PC-3 (cell line): ENCODE measurements around the gene GATD1. TPM values are rescaled to one million over a fixed set of nuclear protein-coding genes. Genes with fewer than 3 reads are reported as not detected.
A peak's percentile ranks its signal among the peaks of the same experiment; 100 is the strongest.

Experiments used
- ATAC-seq: fragments of 200-7000 bp; cut with Tn5 transposase; 2 replicates; pipeline ENCODE4 v1.9.1; 2020; ENCODE audit warnings: mild to moderate bottlenecking, moderate library complexity
- BruUV-seq: library from RNA; stranded (reverse); fragments of 400-500 nt; replicated peaks from 2 replicates; lab custom pipeline; 2021; lab: Mats Ljungman, UMichigan
- CTCF ChIA-PET: fragments of 300-600 bp; sonication (Branson Sonifier 250); formaldehyde crosslinking; loops from one replicate; lab custom pipeline; 2022; ENCODE audit warnings: antibody characterized with exemption; lab: Charles Lee
- POLR2A ChIA-PET: fragments of 300-600 bp; sonication (Branson Sonifier 250); formaldehyde crosslinking; loops from one replicate; lab custom pipeline; 2022; ENCODE audit warnings: antibody characterized with exemption; ENCODE audit not compliant: unreplicated experiment; lab: Charles Lee
- DNase-seq: peaks from one replicate; pipeline ENCODE4 v3.0.0-alpha.2; 2015
- H2AFZ ChIP-seq: fragments of 300-600 bp; sonication (generic); 2 replicates; pipeline ENCODE4 v1.6.0; 2016; ENCODE audit warnings: antibody characterized with exemption, low read length
- H3F3A ChIP-seq: fragments of 300-600 bp; sonication (generic); one replicate; pipeline ENCODE4 v1.6.0; 2017; ENCODE audit warnings: antibody characterized with exemption, low read length, control low read depth, mild to moderate bottlenecking; ENCODE audit not compliant: unreplicated experiment
- H3K27ac ChIP-seq: fragments of 300-600 bp; sonication (generic); 2 replicates; pipeline ENCODE4 v1.5.1; 2016; ENCODE audit warnings: mild to moderate bottlenecking, low read length
- H3K27me3 ChIP-seq: fragments of 300-600 bp; sonication (generic); 2 replicates; pipeline ENCODE4 v1.6.1; 2016; ENCODE audit warnings: low read length, mixed read lengths
- H3K36me3 ChIP-seq: fragments of 300-600 bp; sonication (generic); 2 replicates; pipeline ENCODE4 v1.6.1; 2016; ENCODE audit warnings: low read depth, mixed run types, low read length, mixed read lengths
- H3K4me1 ChIP-seq: fragments of 300-600 bp; sonication (generic); 2 replicates; pipeline ENCODE4 v1.5.1; 2016; ENCODE audit warnings: low read length; ENCODE audit not compliant: insufficient read depth
- H3K4me2 ChIP-seq: fragments of 300-600 bp; sonication (generic); 2 replicates; pipeline ENCODE4 v1.6.0; 2016; ENCODE audit warnings: low read length
- H3K4me3 ChIP-seq: fragments of 300-600 bp; sonication (generic); 2 replicates; pipeline ENCODE4 v1.5.1; 2016; ENCODE audit warnings: mild to moderate bottlenecking, low read length, mixed read lengths
- H3K79me2 ChIP-seq: fragments of 300-600 bp; sonication (generic); 2 replicates; pipeline ENCODE4 v1.6.1; 2017; ENCODE audit warnings: low read length, mixed read lengths
- H3K9ac ChIP-seq: fragments of 300-600 bp; sonication (generic); 2 replicates; pipeline ENCODE4 v1.6.0; 2016; ENCODE audit warnings: mild to moderate bottlenecking, low read length
- H3K9me2 ChIP-seq: fragments of 300-600 bp; sonication (generic); replicated peaks from 2 replicates; pipeline ENCODE4 v1.6.1; 2016; ENCODE audit warnings: mixed run types, low read length, mixed read lengths
- H3K9me3 ChIP-seq: fragments of 300-600 bp; sonication (generic); 2 replicates; pipeline ENCODE4 v1.6.1; 2016; ENCODE audit warnings: low read length, mixed read lengths
- H4K20me1 ChIP-seq: fragments of 300-600 bp; sonication (generic); 2 replicates; pipeline ENCODE4 v1.6.1; 2016; ENCODE audit warnings: low read length, mixed read lengths
- CTCF ChIP-seq: fragments of 300-600 bp; sonication (generic); conservative IDR thresholded peaks from 2 replicates; pipeline ENCODE4 v1.5.1; 2017; ENCODE audit warnings: antibody characterized with exemption, low read depth, mild to moderate bottlenecking, low read length
- EZH2 ChIP-seq: fragments of 300-600 bp; sonication (generic); IDR thresholded peaks from one replicate; pipeline ENCODE4 v1.6.1; 2017; ENCODE audit warnings: antibody characterized with exemption, mild to moderate bottlenecking, low read length; ENCODE audit not compliant: unreplicated experiment
- EZH2phosphoT487 ChIP-seq: fragments of 300-600 bp; sonication (generic); IDR thresholded peaks from 2 replicates; pipeline ENCODE4 v1.6.1; 2018; ENCODE audit warnings: mild to moderate bottlenecking, antibody characterized with exemption, low read length, borderline replicate concordance
- intact Hi-C: fragments of 100-400 bp; cut with micrococcal nuclease; formaldehyde crosslinking; loops from 2 replicates; pipeline ENCODE4 v1.9.0; 2023
- total RNA-seq: library from RNA; depleted of rRNA; stranded (reverse); fragments of >200 nt; gene quantifications from 2 replicates; pipeline ENCODE4 v1.2.3, GENCODE V29; 2014

Gene GATD1
- total RNA-seq, 1 experiment from 2014 or later, result 39.7 TPM

GRCh38 chr11:826227-826621, 48.9 kb upstream of the GATD1 start:
- TF ChIP-seq EZH2phosphoT487, result no peak
- TF ChIP-seq CTCF, result no peak
- TF ChIP-seq EZH2, result no peak
- Histone ChIP-seq H4K20me1 (0 out of 2 replicates have a peak, but pooled peaks cover 4% of the 10 kb centered on the region), H3K79me2 (peaks cover 13% of the 10 kb centered on the region), H3K4me2 (peak overlapping the region; percentile 96), H2AFZ (no peak overlapping the region), H3K9me2 (no peaks in the 10 kb centered on the region), H3K4me3 (no peak overlapping the region), H3K9ac (peak overlapping the region; percentile 69; the same call in 1 of the 2 replicates), H3K27me3 (no peaks in the 10 kb centered on the region), H3K4me1 (peaks cover 40% of the 10 kb centered on the region), H3K27ac (peak overlapping the region; percentile 74), H3K9me3 (no peaks in the 10 kb centered on the region), H3F3A (no peaks in the 10 kb centered on the region), H3K36me3 (no peaks in the 10 kb centered on the region)
- DNase-seq, result no peak
- TSS peak; percentile 78 for BruUV-seq
- ATAC-seq, result no peak
- POLR2A ChIA-PET, result no interaction called here
- intact Hi-C loops, result no loop called here
- CTCF ChIA-PET, result no interaction called here

GRCh38 chr11:825366-826226, 48.3 kb upstream of the GATD1 start:
- no peaks in the 10 kb centered on the region for H3K9me2 ChIP-seq
- H3K4me1 ChIP-seq, result peaks cover 46% of the 10 kb centered on the region
- no peaks in the 10 kb centered on the region for H3F3A ChIP-seq
- H4K20me1 ChIP-seq, result peaks cover 8% of the 10 kb centered on the region; the same call in 1 of the 2 replicates
- peak; percentile 19 for ATAC-seq
- H2AFZ ChIP-seq, result no peak overlapping the region
- ChIA-PET CTCF (interaction anchor here (0.6 kb wide), 1 partner anchor 29 kb away, joined by 7 read pairs; no protein-coding TSS in a partner anchor), POLR2A (no interaction called here)
- H3K27me3 ChIP-seq, result no peaks in the 10 kb centered on the region
- peak overlapping the region; percentile 96 for H3K4me2 ChIP-seq
- peaks cover 18% of the 10 kb centered on the region for H3K79me2 ChIP-seq
- H3K9ac ChIP-seq, result peak overlapping the region; percentile 69; the same call in 1 of the 2 replicates
- BruUV-seq, result no TSS peak
- no peaks in the 10 kb centered on the region for H3K9me3 ChIP-seq
- no peaks in the 10 kb centered on the region for H3K36me3 ChIP-seq
- intact Hi-C loops, result no loop called here
- H3K4me3 ChIP-seq, result no peak overlapping the region
- TF ChIP-seq EZH2phosphoT487 (no peak), EZH2 (no peak), CTCF (no peak)
- peak; percentile 53 for DNase-seq
- peak overlapping the region; percentile 74 for H3K27ac ChIP-seq
